HCT116 (cell line): Measurements from ENCODE around the gene TIAM2. TPM values are rescaled to one million over a fixed set of nuclear protein-coding genes. Genes with fewer than 3 reads are reported as not detected.

Experiments
- ATAC-seq: fragments of 200-7000 bp; cut with Tn5 transposase; 2 replicates; pipeline ENCODE4 v1.9.1; 2020; ENCODE audit warnings: mild to moderate bottlenecking, moderate library complexity
- BruUV-seq: library from RNA; stranded (reverse); fragments of 400-500 nt; replicated peaks from 2 replicates; lab custom pipeline; 2021; lab: Mats Ljungman, UMichigan
- CTCF ChIA-PET: fragments of 300-600 bp; sonication (Branson Sonifier 250); formaldehyde crosslinking; loops from one replicate; lab custom pipeline; 2021; ENCODE audit warnings: antibody characterized with exemption; lab: Charles Lee
- POLR2A ChIA-PET: fragments of 300-600, 350-600 bp; sonication (Branson Sonifier 250); formaldehyde crosslinking; loops from one replicate; lab custom pipeline; 2021; ENCODE audit warnings: antibody characterized with exemption; lab: Charles Lee
- RAD21 ChIA-PET, 2 experiments: fragments of 300-600 bp; sonication (Branson Sonifier 250); formaldehyde crosslinking; loops; one replicate each; lab custom pipeline; 2023; ENCODE audit warnings: low total read pairs in 2 of 2; ENCODE audit not compliant: uncharacterized antibody in 2 of 2, unreplicated experiment in 2 of 2, low non-redundant PET in 1 of 2; lab: Charles Lee
- DNase-seq: peaks from one replicate; pipeline ENCODE4 v3.0.0-alpha.2; 2010; ENCODE audit warnings: low read depth, low spot score
- H2AFZ ChIP-seq: fragments of 200-600 bp; shearing (Covaris generic), sonication (generic); 2 replicates; pipeline ENCODE4 v1.6.1; 2017; ENCODE audit warnings: low read depth, mixed run types, mixed read lengths, antibody characterized with exemption, low read length; ENCODE audit not compliant: poor library complexity, severe bottlenecking
- H3K27ac ChIP-seq: 2 replicates; pipeline ENCODE4 v1.5.1; 2012; ENCODE audit warnings: low read depth, low read length
- H3K27me3 ChIP-seq: fragments of 200-600 bp; sonication (generic); 2 replicates; pipeline ENCODE4 v1.6.1; 2016; ENCODE audit warnings: mixed run types, low read length, mixed read lengths; ENCODE audit not compliant: insufficient read depth
- H3K36me3 ChIP-seq, 2 experiments: fragments of 200-500 bp in 1 of 2; fragments of 200-600 bp in 1 of 2; sonication (Bioruptor generic) in 1 of 2; sonication (generic) in 1 of 2; 2 replicates each; pipeline versions ENCODE4 v1.5.1 to v1.6.1; 2014 to 2016; ENCODE audit warnings: low read length in 2 of 2, inconsistent platforms in 1 of 2, mixed read lengths in 1 of 2, mixed run types in 1 of 2; ENCODE audit not compliant: insufficient read depth in 2 of 2, control insufficient read depth in 1 of 2
- H3K4me1 ChIP-seq, 2 experiments: fragments of 200-600 bp in 1 of 2; sonication (generic) in 1 of 2; 2 replicates each; pipeline versions ENCODE4 v1.5.1 to v1.6.1; 2012 to 2017; ENCODE audit warnings: low read length in 2 of 2, inconsistent platforms in 1 of 2, mild to moderate bottlenecking in 1 of 2, mixed read lengths in 1 of 2, mixed run types in 1 of 2, moderate library complexity in 1 of 2; ENCODE audit not compliant: insufficient read depth in 2 of 2, control insufficient read depth in 1 of 2
- H3K4me2 ChIP-seq: fragments of 200-600 bp; sonication (generic); 2 replicates; pipeline ENCODE4 v1.6.1; 2017; ENCODE audit warnings: mixed run types, low read length, mixed read lengths
- H3K4me3 ChIP-seq, 2 experiments: fragments of 200-600 bp in 1 of 2; sonication (generic) in 1 of 2; replicated peaks in 1 of 2; 2 replicates each; pipeline ENCODE4 v1.5.1; 2011 to 2016; ENCODE audit warnings: low read length in 2 of 2, control low read depth in 1 of 2, low read depth in 1 of 2, mild to moderate bottlenecking in 1 of 2, mixed read lengths in 1 of 2, mixed run types in 1 of 2
- H3K79me2 ChIP-seq: fragments of 200-600 bp; sonication (generic); 2 replicates; pipeline ENCODE4 v1.6.1; 2017; ENCODE audit warnings: mild to moderate bottlenecking, mixed run types, low read length, moderate library complexity, mixed read lengths; ENCODE audit not compliant: insufficient read depth
- H3K9ac ChIP-seq: fragments of 200-600 bp; sonication (generic); 2 replicates; pipeline ENCODE4 v1.6.1; 2016; ENCODE audit warnings: low read length, mixed read lengths
- H3K9me2 ChIP-seq: fragments of 200-600 bp; sonication (generic), shearing (Covaris generic); 2 replicates; pipeline ENCODE4 v1.6.1; 2017; ENCODE audit warnings: mixed run types, mild to moderate bottlenecking, moderate library complexity; ENCODE audit not compliant: insufficient read depth
- H3K9me3 ChIP-seq, 2 experiments: fragments of 200-500 bp in 1 of 2; fragments of 200-600 bp in 1 of 2; sonication (Bioruptor generic) in 1 of 2; sonication (generic) in 1 of 2; 2 replicates each; pipeline ENCODE4 v1.6.1; 2014 to 2017; ENCODE audit warnings: low read length in 2 of 2, mixed read lengths in 2 of 2, inconsistent platforms in 1 of 2, low read depth in 1 of 2, mild to moderate bottlenecking in 1 of 2, mixed run types in 1 of 2, moderate library complexity in 1 of 2; ENCODE audit not compliant: control insufficient read depth in 1 of 2, insufficient read depth in 1 of 2
- H4K20me1 ChIP-seq: fragments of 200-600 bp; sonication (generic), shearing (Covaris generic); 2 replicates; pipeline ENCODE4 v1.6.1; 2017; ENCODE audit warnings: mixed run types, mild to moderate bottlenecking, moderate library complexity; ENCODE audit not compliant: insufficient read depth
- EZH2 ChIP-seq: fragments of 200-600 bp; sonication (generic); IDR thresholded peaks from 2 replicates; pipeline ENCODE4 v1.6.1; 2017; ENCODE audit warnings: antibody characterized with exemption, mixed run types
- EZH2phosphoT487 ChIP-seq: fragments of 200-600 bp; IDR thresholded peaks from 2 replicates; pipeline ENCODE4 v1.6.1; 2018; ENCODE audit warnings: antibody characterized with exemption, borderline replicate concordance
- FOSL1 ChIP-seq: IDR thresholded peaks from 2 replicates; pipeline ENCODE4 v1.6.1; 2012; ENCODE audit warnings: low read depth
- JUND ChIP-seq: IDR thresholded peaks from 2 replicates; pipeline ENCODE4 v1.6.1; 2012
- RAD21 ChIP-seq: IDR thresholded peaks from 2 replicates; pipeline ENCODE4 v1.6.1; 2012; ENCODE audit warnings: low read depth, mild to moderate bottlenecking
- SIN3A ChIP-seq: IDR thresholded peaks from 2 replicates; pipeline ENCODE4 v1.6.1; 2012; ENCODE audit warnings: low read depth
- SRF ChIP-seq: IDR thresholded peaks from 2 replicates; pipeline ENCODE4 v1.6.1; 2012; ENCODE audit warnings: low read depth
- YY1 ChIP-seq: IDR thresholded peaks from 2 replicates; pipeline ENCODE4 v1.6.1; 2011; ENCODE audit warnings: low read length, low read depth, moderate library complexity, mild to moderate bottlenecking; ENCODE audit not compliant: insufficient replicate concordance; ENCODE audit errors: extremely low read depth
- ZFX ChIP-seq: fragments of 450-650 bp; IDR thresholded peaks from 2 replicates; pipeline ENCODE4 v1.6.1; 2017
- intact Hi-C: fragments of 100-400 bp; cut with micrococcal nuclease; formaldehyde crosslinking; loops from 2 replicates; pipeline ENCODE4 v1.10.0; 2022
- total RNA-seq: library from RNA; stranded (reverse); gene quantifications from one replicate; pipeline ENCODE4 v1.2.1, GENCODE V29; 2021; ENCODE audit not compliant: unreplicated experiment
- TF ChIP-seq, protein P1 (sequence below), 3 experiments: fragments of 200-600 bp in 1 of 3; sonication (generic) in 1 of 3; IDR thresholded peaks in 2 of 3; conservative IDR thresholded peaks in 1 of 3; 2 replicates each; pipeline ENCODE4 v1.5.1; 2012 to 2017; ENCODE audit warnings: low read depth in 2 of 3, low read length in 2 of 3, antibody characterized with exemption in 1 of 3, borderline replicate concordance in 1 of 3, control low read depth in 1 of 3, mild to moderate bottlenecking in 1 of 3, mixed read lengths in 1 of 3, mixed run types in 1 of 3, moderate library complexity in 1 of 3; ENCODE audit not compliant: insufficient read depth in 1 of 3
- TF ChIP-seq, protein P2 (sequence below): IDR thresholded peaks from 2 replicates; pipeline ENCODE4 v1.6.1; 2012
- TF ChIP-seq, protein P3 (sequence below): IDR thresholded peaks from 2 replicates; pipeline ENCODE4 v1.6.1; 2012
- TF ChIP-seq, protein P4 (sequence below): IDR thresholded peaks from 2 replicates; pipeline ENCODE4 v1.6.1; 2011; ENCODE audit warnings: mild to moderate bottlenecking, low read length, moderate library complexity; ENCODE audit not compliant: insufficient replicate concordance; ENCODE audit errors: extremely low read depth

The TIAM2 gene
- total RNA-seq, 1 experiment from 2014 or later, result 9.4 TPM

- intact Hi-C loops, result no loop called here
- no TSS peak for BruUV-seq
- H3K79me2 ChIP-seq, result no peaks in the 10 kb centered on the region
- no peak for DNase-seq
- ChIA-PET CTCF (no interaction called here), RAD21 (no interaction called here), POLR2A (interaction anchor here (1.1 kb wide), 1 partner anchor 9 kb away, joined by 3 read pairs; no protein-coding TSS in a partner anchor)
- H3K4me1 ChIP-seq, result no peaks in the 10 kb centered on the region
- no peak for TF ChIP-seq EZH2phosphoT487
- TF ChIP-seq JUND, result no peak
- TF ChIP-seq EZH2, result no peak
- TF ChIP-seq ZFX, result no peak
- TF ChIP-seq, protein P1, sequence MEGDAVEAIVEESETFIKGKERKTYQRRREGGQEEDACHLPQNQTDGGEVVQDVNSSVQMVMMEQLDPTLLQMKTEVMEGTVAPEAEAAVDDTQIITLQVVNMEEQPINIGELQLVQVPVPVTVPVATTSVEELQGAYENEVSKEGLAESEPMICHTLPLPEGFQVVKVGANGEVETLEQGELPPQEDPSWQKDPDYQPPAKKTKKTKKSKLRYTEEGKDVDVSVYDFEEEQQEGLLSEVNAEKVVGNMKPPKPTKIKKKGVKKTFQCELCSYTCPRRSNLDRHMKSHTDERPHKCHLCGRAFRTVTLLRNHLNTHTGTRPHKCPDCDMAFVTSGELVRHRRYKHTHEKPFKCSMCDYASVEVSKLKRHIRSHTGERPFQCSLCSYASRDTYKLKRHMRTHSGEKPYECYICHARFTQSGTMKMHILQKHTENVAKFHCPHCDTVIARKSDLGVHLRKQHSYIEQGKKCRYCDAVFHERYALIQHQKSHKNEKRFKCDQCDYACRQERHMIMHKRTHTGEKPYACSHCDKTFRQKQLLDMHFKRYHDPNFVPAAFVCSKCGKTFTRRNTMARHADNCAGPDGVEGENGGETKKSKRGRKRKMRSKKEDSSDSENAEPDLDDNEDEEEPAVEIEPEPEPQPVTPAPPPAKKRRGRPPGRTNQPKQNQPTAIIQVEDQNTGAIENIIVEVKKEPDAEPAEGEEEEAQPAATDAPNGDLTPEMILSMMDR (IDR thresholded peaks at IDR 0.05 in 2 of 3, conservative IDR thresholded peaks at IDR 0.05 in 1 of 3; ENCODE audit: borderline replicate concordance in 1 of 3, insufficient read depth in 1 of 3, low read depth in 2 of 3, low read length in 2 of 3), result no peak
- TF ChIP-seq, protein P2, sequence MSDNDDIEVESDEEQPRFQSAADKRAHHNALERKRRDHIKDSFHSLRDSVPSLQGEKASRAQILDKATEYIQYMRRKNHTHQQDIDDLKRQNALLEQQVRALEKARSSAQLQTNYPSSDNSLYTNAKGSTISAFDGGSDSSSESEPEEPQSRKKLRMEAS, result no peak
- TF ChIP-seq RAD21, result no peak
- no peak overlapping the region for H3K4me3 ChIP-seq
- H2AFZ ChIP-seq, result no peak overlapping the region
- H3K9me2 ChIP-seq, result no peaks in the 10 kb centered on the region
- no peak overlapping the region for H3K27ac ChIP-seq
- no peak overlapping the region for H3K4me2 ChIP-seq
- H3K36me3 ChIP-seq, result no peaks in the 10 kb centered on the region; a peak in 1 of 4 replicates
- H4K20me1 ChIP-seq, result no peaks in the 10 kb centered on the region
- no peak overlapping the region for H3K9ac ChIP-seq
- H3K9me3 ChIP-seq, result no peaks in the 10 kb centered on the region
- no peaks in the 10 kb centered on the region for H3K27me3 ChIP-seq
- ATAC-seq, result no peak
Observed at GRCh38 chr6:155077331-155077730, 82.2 kb downstream of the TIAM2 start.

GRCh38 chr6:155077784-155078183 is 82.7 kb downstream of the TIAM2 start:
- Histone ChIP-seq H3K27ac (no peak overlapping the region), H3K4me1 (no peaks in the 10 kb centered on the region), H3K9me2 (no peaks in the 10 kb centered on the region), H3K79me2 (no peaks in the 10 kb centered on the region)
- intact Hi-C loops, result no loop called here
- ChIA-PET POLR2A (interaction anchor here (1.1 kb wide), 1 partner anchor 9 kb away, joined by 3 read pairs; no protein-coding TSS in a partner anchor), CTCF (no interaction called here)
- BruUV-seq, result no TSS peak
- TF ChIP-seq, protein P3, sequence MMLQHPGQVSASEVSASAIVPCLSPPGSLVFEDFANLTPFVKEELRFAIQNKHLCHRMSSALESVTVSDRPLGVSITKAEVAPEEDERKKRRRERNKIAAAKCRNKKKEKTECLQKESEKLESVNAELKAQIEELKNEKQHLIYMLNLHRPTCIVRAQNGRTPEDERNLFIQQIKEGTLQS, result no peak
- TF ChIP-seq SIN3A (no peak), FOSL1 (no peak), SRF (no peak), YY1 (no peak), EZH2phosphoT487 (no peak), ZFX (no peak), RAD21 (no peak)
- TF ChIP-seq, protein P4, sequence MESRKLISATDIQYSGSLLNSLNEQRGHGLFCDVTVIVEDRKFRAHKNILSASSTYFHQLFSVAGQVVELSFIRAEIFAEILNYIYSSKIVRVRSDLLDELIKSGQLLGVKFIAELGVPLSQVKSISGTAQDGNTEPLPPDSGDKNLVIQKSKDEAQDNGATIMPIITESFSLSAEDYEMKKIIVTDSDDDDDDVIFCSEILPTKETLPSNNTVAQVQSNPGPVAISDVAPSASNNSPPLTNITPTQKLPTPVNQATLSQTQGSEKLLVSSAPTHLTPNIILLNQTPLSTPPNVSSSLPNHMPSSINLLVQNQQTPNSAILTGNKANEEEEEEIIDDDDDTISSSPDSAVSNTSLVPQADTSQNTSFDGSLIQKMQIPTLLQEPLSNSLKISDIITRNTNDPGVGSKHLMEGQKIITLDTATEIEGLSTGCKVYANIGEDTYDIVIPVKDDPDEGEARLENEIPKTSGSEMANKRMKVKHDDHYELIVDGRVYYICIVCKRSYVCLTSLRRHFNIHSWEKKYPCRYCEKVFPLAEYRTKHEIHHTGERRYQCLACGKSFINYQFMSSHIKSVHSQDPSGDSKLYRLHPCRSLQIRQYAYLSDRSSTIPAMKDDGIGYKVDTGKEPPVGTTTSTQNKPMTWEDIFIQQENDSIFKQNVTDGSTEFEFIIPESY, result no peak
- TF ChIP-seq, all 23 proteins: peak for 0
- no peak for DNase-seq
- Histone ChIP-seq H2AFZ (no peak overlapping the region), H3K4me3 (no peak overlapping the region), H3K36me3 (no peaks in the 10 kb centered on the region; a peak in 1 of 4 replicates), H3K27me3 (no peaks in the 10 kb centered on the region), H3K4me2 (no peak overlapping the region), H3K9me3 (no peaks in the 10 kb centered on the region), H3K9ac (no peak overlapping the region), H4K20me1 (no peaks in the 10 kb centered on the region)
- ATAC-seq, result no peak
- RAD21 ChIA-PET, result no interaction called here
